ENCODE measurements around the gene TMEM126B. TPM values are rescaled to one million over a fixed set of nuclear protein-coding genes. Genes with fewer than 3 reads are reported as not detected.

Gene TMEM126B
- total RNA-seq, 3 donors from 2014 or later = 41.1 to 50.5 (median 47.0) TPM

DNA sequence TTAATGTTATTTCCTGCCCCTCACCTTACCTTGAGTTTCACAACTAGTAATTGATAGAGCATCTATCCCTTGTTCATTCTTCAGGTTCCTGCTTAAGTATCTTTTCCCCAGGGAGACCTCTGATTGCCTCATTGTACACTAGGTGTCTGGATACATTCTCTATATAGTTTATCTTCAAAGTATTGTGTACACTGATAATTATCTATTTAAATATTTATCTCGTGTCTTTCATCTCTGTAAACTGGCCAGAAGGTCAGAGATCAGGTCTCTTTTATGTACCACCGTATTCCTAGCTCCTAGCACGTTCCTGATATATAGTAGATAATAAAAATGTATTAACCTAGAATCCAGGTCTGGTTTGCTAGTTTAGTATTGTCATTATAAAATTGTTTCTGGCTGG lies 6.4 kb downstream of the TMEM126B start:
- TF ChIP-seq POLR2AphosphoS5 (IDR thresholded peaks at IDR 0.05) (no peak), POLR2A (IDR thresholded peaks at IDR 0.05) (no peak)
- TF ChIP-seq, protein P1, sequence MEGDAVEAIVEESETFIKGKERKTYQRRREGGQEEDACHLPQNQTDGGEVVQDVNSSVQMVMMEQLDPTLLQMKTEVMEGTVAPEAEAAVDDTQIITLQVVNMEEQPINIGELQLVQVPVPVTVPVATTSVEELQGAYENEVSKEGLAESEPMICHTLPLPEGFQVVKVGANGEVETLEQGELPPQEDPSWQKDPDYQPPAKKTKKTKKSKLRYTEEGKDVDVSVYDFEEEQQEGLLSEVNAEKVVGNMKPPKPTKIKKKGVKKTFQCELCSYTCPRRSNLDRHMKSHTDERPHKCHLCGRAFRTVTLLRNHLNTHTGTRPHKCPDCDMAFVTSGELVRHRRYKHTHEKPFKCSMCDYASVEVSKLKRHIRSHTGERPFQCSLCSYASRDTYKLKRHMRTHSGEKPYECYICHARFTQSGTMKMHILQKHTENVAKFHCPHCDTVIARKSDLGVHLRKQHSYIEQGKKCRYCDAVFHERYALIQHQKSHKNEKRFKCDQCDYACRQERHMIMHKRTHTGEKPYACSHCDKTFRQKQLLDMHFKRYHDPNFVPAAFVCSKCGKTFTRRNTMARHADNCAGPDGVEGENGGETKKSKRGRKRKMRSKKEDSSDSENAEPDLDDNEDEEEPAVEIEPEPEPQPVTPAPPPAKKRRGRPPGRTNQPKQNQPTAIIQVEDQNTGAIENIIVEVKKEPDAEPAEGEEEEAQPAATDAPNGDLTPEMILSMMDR (IDR thresholded peaks at IDR 0.05) = no peak
- Histone ChIP-seq H3K4me1 (no peaks in the 10 kb centered on the region), H3K27me3 (no peaks in the 10 kb centered on the region), H3K36me3 (no peaks in the 10 kb centered on the region), H3K4me3 (no peak overlapping the region), H3K9me3 (no peaks in the 10 kb centered on the region), H3K27ac (no peak overlapping the region)
- DNase-seq (ENCODE audit: low spot score in 2 of 2) = no peak
- intact Hi-C loops (cut with DNase I; ENCODE audit: low total_unique reads) = no loop called here

DNA sequence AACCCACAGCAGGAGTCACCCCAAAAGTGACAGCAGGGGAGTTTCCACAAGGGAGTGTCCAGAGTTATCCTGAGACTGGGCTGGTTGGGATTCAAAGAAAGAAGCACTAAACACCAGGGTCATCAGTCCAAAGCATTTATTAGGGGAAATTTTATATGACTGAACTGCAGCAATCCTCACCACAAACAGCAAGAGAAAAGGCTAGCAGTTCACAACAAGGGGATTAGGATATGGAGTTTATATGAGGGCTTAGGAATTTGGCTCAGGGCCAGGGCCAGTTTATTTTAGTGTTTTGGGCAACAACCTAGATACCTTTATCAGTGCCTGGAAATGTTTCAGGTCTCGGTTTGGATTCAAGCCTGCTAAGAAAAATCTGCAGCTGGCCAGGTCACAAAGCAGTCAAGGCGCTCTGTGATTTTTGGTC lies 14.8 kb downstream of the TMEM126B start:
- H3K4me3 ChIP-seq = no peak overlapping the region
- H3K36me3 ChIP-seq = no peaks in the 10 kb centered on the region
- H3K27me3 ChIP-seq = no peaks in the 10 kb centered on the region
- TF ChIP-seq POLR2AphosphoS5 (IDR thresholded peaks at IDR 0.05) (no peak), POLR2A (IDR thresholded peaks at IDR 0.05) (no peak)
- TF ChIP-seq, protein P1 (IDR thresholded peaks at IDR 0.05) = no peak
- H3K9me3 ChIP-seq = no peaks in the 10 kb centered on the region
- intact Hi-C loops (cut with DNase I; ENCODE audit: low total_unique reads) = no loop called here
- H3K27ac ChIP-seq = no peak overlapping the region
- DNase-seq (ENCODE audit: low spot score in 2 of 2) = no peak
- H3K4me1 ChIP-seq = peaks cover 0 to 5% of the 10 kb centered on the region in 2 donors

DNA sequence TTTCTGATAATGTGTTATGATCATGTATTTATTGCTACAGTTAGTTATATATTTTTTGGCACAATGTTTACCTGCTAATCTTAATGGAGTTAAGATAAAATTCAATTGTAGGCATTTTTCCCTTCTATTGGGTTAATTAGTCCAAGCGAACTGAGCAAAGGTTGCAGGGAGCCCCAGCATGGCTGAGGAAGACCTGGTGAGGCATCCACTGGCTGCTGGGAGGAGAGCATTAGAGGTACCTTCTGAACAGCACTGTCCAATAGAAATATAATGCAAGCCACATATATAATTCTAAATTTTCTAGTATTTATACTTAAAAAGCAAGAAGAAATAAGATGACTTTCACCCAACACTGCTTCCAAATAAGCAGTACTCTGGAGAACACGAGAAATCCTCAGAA lies 18.7 kb downstream of the TMEM126B start:
- no peak for DNase-seq (ENCODE audit: low spot score in 2 of 2)
- intact Hi-C loops (cut with DNase I; ENCODE audit: low total_unique reads) = no loop called here
- TF ChIP-seq POLR2A (IDR thresholded peaks at IDR 0.05) (no peak), POLR2AphosphoS5 (IDR thresholded peaks at IDR 0.05) (no peak)
- TF ChIP-seq, protein P1 (IDR thresholded peaks at IDR 0.05) = no peak
- Histone ChIP-seq H3K36me3 (no peaks in the 10 kb centered on the region), H3K4me3 (peak overlapping the region; percentile 64 to 89 (median 74)), H3K4me1 (peaks cover 0 to 10% of the 10 kb centered on the region in 2 donors), H3K9me3 (no peaks in the 10 kb centered on the region), H3K27ac (peak overlapping the region; percentile 87 to 92), H3K27me3 (no peaks in the 10 kb centered on the region)

DNA sequence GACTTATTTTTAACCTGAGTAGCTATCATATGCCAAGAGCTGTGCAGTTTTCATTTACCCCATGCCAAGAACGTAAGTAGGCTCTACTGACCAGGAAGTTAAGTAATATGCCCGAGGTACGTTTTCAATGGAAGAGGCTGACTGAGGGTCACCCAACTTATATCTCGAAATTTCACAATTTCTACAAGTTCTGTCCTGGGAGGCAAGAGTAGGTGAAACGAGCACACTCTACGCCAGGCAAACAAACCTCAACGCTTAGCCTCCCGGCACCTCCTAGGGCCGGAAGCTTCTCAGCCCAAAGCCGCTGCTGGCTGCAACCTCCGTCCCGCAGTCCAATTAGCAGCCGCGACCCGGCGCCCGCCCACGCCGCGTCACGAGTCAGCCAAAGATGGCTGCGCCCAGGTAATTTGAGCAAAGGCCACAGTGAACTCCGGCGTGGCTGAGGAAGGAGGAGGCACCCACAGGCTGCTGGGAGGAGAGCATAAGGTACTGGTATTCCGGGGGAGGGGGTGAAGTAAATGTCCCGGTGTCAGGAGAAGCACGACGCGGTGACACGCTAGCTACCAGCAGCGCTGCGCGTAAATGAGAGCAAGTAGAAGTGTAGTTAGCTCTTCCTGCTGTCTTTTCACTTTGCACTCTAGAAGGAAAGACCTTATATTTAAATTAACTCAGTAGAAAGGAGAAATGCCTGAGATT lies 19.4 kb downstream of the TMEM126B start, which contains the start of gene TMEM126A:
TMEM126A (plus strand) TSS at position 364 of the 696 bp plus-strand sequence. CDS start 2,289 bp downstream, outside the sequence.
- H3K36me3 ChIP-seq = no peaks in the 10 kb centered on the region
- peak; percentile 85 to 86 for DNase-seq (ENCODE audit: low spot score in 2 of 2)
- peak; percentile 69 to 90 (median 78) for TF ChIP-seq POLR2AphosphoS5 (IDR thresholded peaks at IDR 0.05)
- TF ChIP-seq, protein P1 (IDR thresholded peaks at IDR 0.05) = no peak
- H3K4me3 ChIP-seq = peak within 1 kb of the TSS; percentile 64 to 89 (median 74)
- H3K27ac ChIP-seq = peak within 1 kb of the TSS; percentile 87 to 92
- H3K4me1 ChIP-seq = peaks cover 0 to 10% of the 10 kb centered on the region in 2 donors
- H3K27me3 ChIP-seq = no peaks in the 10 kb centered on the region
- no peaks in the 10 kb centered on the region for H3K9me3 ChIP-seq
- intact Hi-C loops (cut with DNase I; ENCODE audit: low total_unique reads) = loop anchor here (2.0 kb wide), 1 partner anchor 39 kb away; the partner anchor contains the start of gene CCDC89

DNA sequence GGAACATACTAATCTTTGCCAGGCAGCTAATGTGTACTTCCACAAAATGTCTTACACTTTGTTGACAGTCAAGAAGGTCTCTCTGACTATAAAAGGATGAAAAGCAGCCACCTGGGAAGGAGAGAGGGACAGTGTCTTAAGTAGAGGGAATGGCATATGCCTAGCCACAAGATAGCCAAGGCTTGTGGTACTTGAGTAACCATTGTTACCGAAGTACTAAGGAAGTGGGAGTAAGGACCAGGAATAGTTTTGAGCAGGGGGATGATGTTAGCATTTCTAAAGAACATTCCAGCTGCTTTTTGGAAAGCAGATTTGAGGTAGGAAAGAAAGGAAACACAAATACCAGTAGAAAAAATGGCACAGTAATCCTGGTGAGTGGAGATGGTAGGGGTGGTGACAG lies 22.7 kb downstream of the TMEM126B start:
- H3K4me3 ChIP-seq = no peak overlapping the region
- TF ChIP-seq POLR2AphosphoS5 (IDR thresholded peaks at IDR 0.05) (no peak), POLR2A (IDR thresholded peaks at IDR 0.05) (no peak)
- TF ChIP-seq, protein P1 (IDR thresholded peaks at IDR 0.05) = no peak
- intact Hi-C loops (cut with DNase I; ENCODE audit: low total_unique reads) = no loop called here
- DNase-seq (ENCODE audit: low spot score in 2 of 2) = no peak
- no peaks in the 10 kb centered on the region for H3K36me3 ChIP-seq
- no peaks in the 10 kb centered on the region for H3K27me3 ChIP-seq
- peaks cover 0 to 10% of the 10 kb centered on the region in 2 donors for H3K4me1 ChIP-seq
- no peak overlapping the region for H3K27ac ChIP-seq
- no peaks in the 10 kb centered on the region for H3K9me3 ChIP-seq

Measured in breast epithelium (tissue), 4 donors.